ENCODE results near the gene ANTXR1. TPM values are rescaled to one million over a fixed set of nuclear protein-coding genes. Genes with fewer than 3 reads are reported as not detected.

ANTXR1 gene
- total RNA-seq, 1 experiment from 2014 or later = 37.3 TPM

DNA sequence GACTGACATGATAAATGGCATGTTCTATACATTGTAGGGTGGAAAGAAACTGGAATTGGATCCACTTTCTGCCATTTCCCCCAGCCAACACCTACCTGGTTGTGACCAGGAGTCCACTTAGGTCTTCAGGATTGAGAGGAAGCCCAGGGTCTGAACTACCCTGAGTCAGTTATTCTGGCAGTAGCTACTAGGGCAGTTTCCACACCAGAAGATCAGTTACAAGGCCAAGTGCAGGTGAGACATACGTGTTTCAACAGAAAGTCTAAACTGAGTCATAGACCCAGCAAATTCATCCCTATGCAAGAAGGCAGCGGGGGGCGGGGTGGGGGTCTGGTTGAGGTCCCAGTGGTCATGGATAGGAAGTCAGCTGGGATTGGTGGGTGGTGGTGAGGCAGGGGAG, 21.9 kb downstream of the ANTXR1 start:
- Histone ChIP-seq H2AK5ac (ENCODE audit: insufficient read length, low read length) (no peak overlapping the region), H4K91ac (ENCODE audit: insufficient read length, low read depth, low read length) (no peak overlapping the region), H3K23ac (ENCODE audit: insufficient read length, low read depth, low read length) (no peak overlapping the region), H4K20me1 (ENCODE audit: control insufficient read depth, insufficient read depth, insufficient read length) (no peaks in the 10 kb centered on the region), H3K23me2 (ENCODE audit: insufficient read length, low read depth, low read length, poor library complexity, severe bottlenecking) (no peaks in the 10 kb centered on the region), H4K8ac (replicated peaks; ENCODE audit: insufficient read length, low read depth, low read length) (no peak overlapping the region), H3K27me3 (ENCODE audit: insufficient read depth, low read length) (no peaks in the 10 kb centered on the region), H3K14ac (ENCODE audit: insufficient read depth, low read length) (no peak overlapping the region), H2AFZ (ENCODE audit: low read length) (no peak overlapping the region), H3K4me2 (ENCODE audit: insufficient read depth, insufficient read length, low read length) (no peak overlapping the region), H3T11ph (ENCODE audit: low read length) (no peak overlapping the region), H3K79me2 (ENCODE audit: insufficient read depth, low read length) (no peaks in the 10 kb centered on the region), H3K9me3 (ENCODE audit: control insufficient read depth, low read depth, low read length) (no peaks in the 10 kb centered on the region), H3K79me1 (ENCODE audit: insufficient read depth, low read depth, low read length, poor library complexity, severe bottlenecking) (no peaks in the 10 kb centered on the region), H3K27ac (ENCODE audit: insufficient read length, low read depth, low read length) (no peak overlapping the region), H2BK20ac (ENCODE audit: low read depth, low read length, poor library complexity, severe bottlenecking) (no peak overlapping the region), H3K4me1 (ENCODE audit: insufficient read depth, low read length) (no peaks in the 10 kb centered on the region; the same call in 1 of the 2 replicates), H3K9ac (ENCODE audit: extremely low read depth, insufficient read length, low read length) (no peak overlapping the region), H2BK12ac (ENCODE audit: insufficient read length, low read depth, low read length) (no peak overlapping the region), H4K5ac (ENCODE audit: insufficient read length, low read depth, low read length) (no peak overlapping the region), H3K56ac (ENCODE audit: insufficient read length, low read depth, low read length) (no peak overlapping the region), H2BK5ac (ENCODE audit: insufficient read length, low read length) (no peak overlapping the region), H3K4ac (ENCODE audit: low read depth, low read length) (no peak overlapping the region), H2BK120ac (ENCODE audit: low read depth, low read length, poor library complexity, severe bottlenecking) (no peak overlapping the region), H2BK15ac (ENCODE audit: low read depth, low read length) (no peak overlapping the region), H3K18ac (ENCODE audit: insufficient read length, low read depth, low read length) (no peak overlapping the region)
- Mint-ChIP-seq H3K4me3 (no peak overlapping the region), H3K27me3 (ENCODE audit: low read depth) (no peaks in the 10 kb centered on the region), H3K36me3 (ENCODE audit: insufficient read depth in 1 of 3, low read depth in 3 of 3) (no peaks in the 10 kb centered on the region; a peak in 1 of 7 replicates), H3K27ac (peak overlapping the region in 2 of 3 experiments; percentile 20 to 62; a peak in 1 of 7 replicates), H3K9me3 (no peaks in the 10 kb centered on the region), H3K4me1 (peaks cover 16% of the 10 kb centered on the region in 2 experiments)
- no CpG with 5 or more reads among the region's 3 CpGs for WGBS (ENCODE audit: extremely low coverage, insufficient read length, low lambda C conversion rate)
- no peak for TF ChIP-seq CTCF (conservative IDR thresholded peaks at IDR 0.05)
- no peak for DNase-seq
